Parathyroid adenoma (tissue), 2 donors: Measurements from ENCODE around the gene PTGER1.

Experiments used
- H2AFZ ChIP-seq: fragments of 300-600 bp; sonication (generic); one replicate; pipeline ENCODE4 v1.7.0; 2017; ENCODE audit warnings: antibody characterized with exemption, mild to moderate bottlenecking
- H3K27ac ChIP-seq: fragments of 300-600 bp; sonication (generic); one replicate; pipeline ENCODE4 v1.7.0; 2017
- H3K27me3 ChIP-seq: fragments of 300-600 bp; sonication (generic); one replicate; pipeline ENCODE4 v1.7.0; 2017; ENCODE audit warnings: low read length; ENCODE audit not compliant: control insufficient read depth, insufficient read depth
- H3K36me3 ChIP-seq: fragments of 300-600 bp; sonication (generic); one replicate; pipeline ENCODE4 v1.7.0; 2017; ENCODE audit warnings: low read length; ENCODE audit not compliant: control insufficient read depth, insufficient read depth
- H3K4me1 ChIP-seq: fragments of 300-600 bp; sonication (generic); one replicate; pipeline ENCODE4 v1.7.0; 2017; ENCODE audit warnings: control low read depth
- H3K4me2 ChIP-seq: fragments of 300-600 bp; sonication (generic); one replicate; pipeline ENCODE4 v1.7.0; 2017; ENCODE audit warnings: low read length
- H3K4me3 ChIP-seq: fragments of 300-600 bp; sonication (generic); one replicate; pipeline ENCODE4 v1.7.0; 2017; ENCODE audit warnings: low read depth, low read length
- H3K79me2 ChIP-seq: fragments of 300-600 bp; sonication (generic); one replicate; pipeline ENCODE4 v1.7.0; 2017; ENCODE audit warnings: control low read depth
- H3K9ac ChIP-seq: fragments of 300-600 bp; sonication (generic); one replicate; pipeline ENCODE4 v1.7.0; 2017; ENCODE audit warnings: mild to moderate bottlenecking
- H3K9me3 ChIP-seq: fragments of 300-600 bp; sonication (generic); one replicate; pipeline ENCODE4 v1.7.0; 2017; ENCODE audit warnings: low read length; ENCODE audit not compliant: control insufficient read depth
- TF ChIP-seq, protein P1 (sequence below): fragments of 300-600 bp; sonication (generic); IDR thresholded peaks from one replicate; pipeline ENCODE4 v1.7.0; 2017; ENCODE audit warnings: antibody characterized with exemption, mild to moderate bottlenecking
- donor health status: primary hyperparathyroidism.

The PTGER1 gene

DNA sequence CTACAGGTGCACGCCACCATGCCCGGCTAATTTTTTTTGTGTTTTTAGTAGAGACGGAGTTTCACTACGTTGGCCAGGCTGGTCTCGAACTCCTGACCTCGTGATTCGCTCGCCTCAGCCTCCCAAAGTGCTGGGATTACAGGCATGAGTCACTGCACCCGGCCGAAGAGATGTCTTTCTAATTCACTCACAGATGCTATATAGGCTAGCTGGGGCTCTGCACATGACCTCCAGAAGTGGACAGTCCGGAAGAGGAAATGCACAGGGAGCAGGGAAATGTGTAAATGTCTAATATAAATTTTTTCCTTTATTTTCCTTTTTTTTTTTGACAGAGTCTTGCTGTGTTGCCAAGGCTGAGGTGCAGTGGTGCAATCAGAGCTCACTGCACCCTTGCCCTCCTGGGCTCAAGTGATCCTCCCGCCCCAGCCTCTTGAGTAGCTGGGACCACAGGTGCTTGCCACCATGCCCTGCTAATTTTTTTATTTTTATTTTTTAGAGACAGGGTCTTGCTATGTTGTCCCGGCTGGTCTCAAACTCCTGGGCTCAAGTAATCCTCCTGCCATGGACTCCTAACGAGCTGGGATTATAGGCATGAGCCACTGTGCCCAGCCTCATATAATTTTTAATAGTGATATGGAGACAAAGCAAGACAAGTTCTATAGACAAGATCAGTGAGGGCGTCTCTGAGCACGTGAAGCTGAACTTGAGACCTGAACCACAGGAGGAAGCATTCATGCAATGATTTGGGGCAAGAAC lies 12.4 kb upstream of the PTGER1 start:
- H3K4me3 ChIP-seq, result no peak overlapping the region
- peaks cover 4% of the 10 kb centered on the region for H3K79me2 ChIP-seq
- no peaks in the 10 kb centered on the region for H3K4me1 ChIP-seq
- H3K9me3 ChIP-seq, result no peaks in the 10 kb centered on the region
- H3K9ac ChIP-seq, result no peak overlapping the region
- no peak overlapping the region for H3K4me2 ChIP-seq
- H3K27ac ChIP-seq, result no peak overlapping the region
- no peaks in the 10 kb centered on the region for H3K36me3 ChIP-seq
- no peaks in the 10 kb centered on the region for H3K27me3 ChIP-seq
- H2AFZ ChIP-seq, result no peak overlapping the region
- TF ChIP-seq, protein P1, sequence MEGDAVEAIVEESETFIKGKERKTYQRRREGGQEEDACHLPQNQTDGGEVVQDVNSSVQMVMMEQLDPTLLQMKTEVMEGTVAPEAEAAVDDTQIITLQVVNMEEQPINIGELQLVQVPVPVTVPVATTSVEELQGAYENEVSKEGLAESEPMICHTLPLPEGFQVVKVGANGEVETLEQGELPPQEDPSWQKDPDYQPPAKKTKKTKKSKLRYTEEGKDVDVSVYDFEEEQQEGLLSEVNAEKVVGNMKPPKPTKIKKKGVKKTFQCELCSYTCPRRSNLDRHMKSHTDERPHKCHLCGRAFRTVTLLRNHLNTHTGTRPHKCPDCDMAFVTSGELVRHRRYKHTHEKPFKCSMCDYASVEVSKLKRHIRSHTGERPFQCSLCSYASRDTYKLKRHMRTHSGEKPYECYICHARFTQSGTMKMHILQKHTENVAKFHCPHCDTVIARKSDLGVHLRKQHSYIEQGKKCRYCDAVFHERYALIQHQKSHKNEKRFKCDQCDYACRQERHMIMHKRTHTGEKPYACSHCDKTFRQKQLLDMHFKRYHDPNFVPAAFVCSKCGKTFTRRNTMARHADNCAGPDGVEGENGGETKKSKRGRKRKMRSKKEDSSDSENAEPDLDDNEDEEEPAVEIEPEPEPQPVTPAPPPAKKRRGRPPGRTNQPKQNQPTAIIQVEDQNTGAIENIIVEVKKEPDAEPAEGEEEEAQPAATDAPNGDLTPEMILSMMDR, result no peak

DNA sequence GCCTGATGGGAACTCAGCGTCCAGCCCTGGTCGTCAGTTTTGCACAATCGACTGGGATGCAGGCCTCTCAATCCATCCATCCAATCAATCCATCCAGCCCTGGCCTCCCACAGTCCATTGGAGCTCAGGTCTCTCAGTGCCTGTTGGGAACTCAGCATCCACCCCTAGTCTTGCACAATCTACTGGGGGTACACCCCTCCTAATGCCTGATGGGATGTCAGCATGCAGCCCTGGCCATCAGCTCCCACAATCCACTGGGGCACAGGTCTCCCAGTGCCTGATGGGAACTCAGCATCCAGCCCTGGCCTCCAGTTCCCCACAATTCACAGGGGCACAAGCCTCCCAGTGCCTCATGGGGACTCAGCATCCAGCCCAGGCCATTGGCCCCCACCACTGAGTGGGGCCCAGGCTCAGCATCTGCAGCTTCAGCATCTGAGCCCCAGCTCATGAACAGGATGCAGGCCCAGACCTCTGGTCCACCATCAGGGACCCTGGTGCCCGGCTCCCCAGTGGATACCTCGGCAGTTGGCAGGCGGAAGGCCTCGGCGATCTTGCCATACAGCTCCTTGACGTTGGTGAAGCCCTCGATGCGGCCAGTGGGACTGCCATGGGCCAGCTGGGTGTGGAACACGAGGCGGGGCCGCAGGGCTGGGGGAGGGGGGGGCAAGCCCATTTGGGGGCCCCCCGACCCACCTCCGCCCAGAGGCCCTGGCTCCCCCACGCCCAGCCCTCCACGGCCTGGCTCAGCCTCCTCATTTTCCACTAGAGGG lies 7.2 kb upstream of the PTGER1 start:
- Histone ChIP-seq H3K9ac (no peak overlapping the region), H3K36me3 (no peaks in the 10 kb centered on the region)
- TF ChIP-seq, protein P1, result no peak

DNA sequence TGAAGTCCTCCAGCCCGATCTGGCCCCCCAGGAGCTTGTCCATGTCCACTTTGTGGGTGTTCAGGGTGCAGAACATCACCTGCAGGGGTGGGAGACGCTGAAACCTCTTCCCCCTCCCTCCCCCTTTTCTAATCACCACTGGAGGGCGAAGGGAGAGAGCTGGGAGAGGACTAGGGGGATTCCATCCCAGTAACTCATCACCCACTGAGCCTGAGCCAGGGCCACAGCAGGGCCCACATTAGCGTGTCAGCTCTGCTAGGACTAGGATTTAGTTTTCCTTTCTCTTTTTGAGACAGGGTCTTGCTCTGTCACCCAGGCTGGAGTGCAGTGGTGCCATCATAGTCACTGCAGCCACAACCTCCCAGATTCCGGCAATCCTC lies 5.5 kb upstream of the PTGER1 start:
- H3K4me3 ChIP-seq, result no peak overlapping the region
- no peak overlapping the region for H3K4me2 ChIP-seq
- no peaks in the 10 kb centered on the region for H3K9me3 ChIP-seq
- no peaks in the 10 kb centered on the region for H3K4me1 ChIP-seq
- no peak overlapping the region for H3K27ac ChIP-seq
- H3K36me3 ChIP-seq, result no peaks in the 10 kb centered on the region
- H3K27me3 ChIP-seq, result no peaks in the 10 kb centered on the region
- TF ChIP-seq, protein P1, result no peak
- H3K79me2 ChIP-seq, result no peaks in the 10 kb centered on the region
- no peak overlapping the region for H3K9ac ChIP-seq
- no peak overlapping the region for H2AFZ ChIP-seq

More for the DNA sequence above, 7.2 kb upstream of the PTGER1 start:
- H2AFZ ChIP-seq, result no peak overlapping the region
- no peak overlapping the region for H3K4me2 ChIP-seq
- no peaks in the 10 kb centered on the region for H3K4me1 ChIP-seq
- peaks cover 4% of the 10 kb centered on the region for H3K79me2 ChIP-seq
- H3K9me3 ChIP-seq, result no peaks in the 10 kb centered on the region
- H3K27ac ChIP-seq, result no peak overlapping the region
- H3K4me3 ChIP-seq, result no peak overlapping the region
- H3K27me3 ChIP-seq, result no peaks in the 10 kb centered on the region

DNA sequence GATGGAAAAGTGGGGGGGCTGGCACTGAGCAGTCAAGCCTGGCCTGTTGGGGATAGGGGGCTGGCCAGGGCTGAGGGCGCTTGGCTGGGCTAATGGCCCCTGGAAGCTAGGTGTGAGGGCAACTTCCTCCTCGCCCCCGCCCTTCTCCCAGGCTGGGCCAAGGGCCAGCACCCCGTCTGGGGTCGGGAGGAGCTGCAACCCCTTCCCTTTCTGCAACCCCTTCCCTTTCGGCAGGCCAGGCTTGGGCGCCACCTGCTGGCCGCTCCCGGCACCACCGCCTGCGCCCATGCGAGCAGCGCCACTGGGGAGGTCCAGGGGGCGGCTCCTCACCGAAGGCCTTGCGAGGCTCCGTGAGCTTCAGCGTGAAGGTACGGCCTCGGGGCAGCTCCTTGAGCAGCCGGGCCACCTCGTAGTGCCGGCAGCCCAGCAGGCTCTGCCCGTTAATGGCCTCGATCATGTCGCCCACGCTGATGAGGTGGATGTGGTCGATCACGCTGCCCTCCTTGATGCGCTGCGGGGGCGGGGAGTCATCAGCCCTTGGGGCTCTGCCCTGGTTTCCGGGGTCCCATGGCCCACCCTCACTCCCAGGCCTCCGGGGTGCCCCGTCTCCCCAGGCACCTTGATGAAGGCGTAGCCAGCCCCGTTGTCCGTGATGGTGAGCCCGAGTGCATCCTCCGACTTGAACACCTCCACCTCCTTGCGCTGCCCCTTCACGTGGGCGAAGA lies 5.0 kb upstream of the PTGER1 start:
- Histone ChIP-seq H3K36me3 (no peaks in the 10 kb centered on the region), H3K79me2 (no peaks in the 10 kb centered on the region), H3K27me3 (no peaks in the 10 kb centered on the region), H3K4me2 (no peak overlapping the region), H3K27ac (no peak overlapping the region), H3K4me3 (no peak overlapping the region), H3K4me1 (peaks cover 3% of the 10 kb centered on the region), H3K9ac (no peak overlapping the region), H2AFZ (no peak overlapping the region), H3K9me3 (no peaks in the 10 kb centered on the region)
- TF ChIP-seq, protein P1, result peak; percentile 50
